ENCODE measurements around the gene MIGA2.

MIGA2 gene

DNA sequence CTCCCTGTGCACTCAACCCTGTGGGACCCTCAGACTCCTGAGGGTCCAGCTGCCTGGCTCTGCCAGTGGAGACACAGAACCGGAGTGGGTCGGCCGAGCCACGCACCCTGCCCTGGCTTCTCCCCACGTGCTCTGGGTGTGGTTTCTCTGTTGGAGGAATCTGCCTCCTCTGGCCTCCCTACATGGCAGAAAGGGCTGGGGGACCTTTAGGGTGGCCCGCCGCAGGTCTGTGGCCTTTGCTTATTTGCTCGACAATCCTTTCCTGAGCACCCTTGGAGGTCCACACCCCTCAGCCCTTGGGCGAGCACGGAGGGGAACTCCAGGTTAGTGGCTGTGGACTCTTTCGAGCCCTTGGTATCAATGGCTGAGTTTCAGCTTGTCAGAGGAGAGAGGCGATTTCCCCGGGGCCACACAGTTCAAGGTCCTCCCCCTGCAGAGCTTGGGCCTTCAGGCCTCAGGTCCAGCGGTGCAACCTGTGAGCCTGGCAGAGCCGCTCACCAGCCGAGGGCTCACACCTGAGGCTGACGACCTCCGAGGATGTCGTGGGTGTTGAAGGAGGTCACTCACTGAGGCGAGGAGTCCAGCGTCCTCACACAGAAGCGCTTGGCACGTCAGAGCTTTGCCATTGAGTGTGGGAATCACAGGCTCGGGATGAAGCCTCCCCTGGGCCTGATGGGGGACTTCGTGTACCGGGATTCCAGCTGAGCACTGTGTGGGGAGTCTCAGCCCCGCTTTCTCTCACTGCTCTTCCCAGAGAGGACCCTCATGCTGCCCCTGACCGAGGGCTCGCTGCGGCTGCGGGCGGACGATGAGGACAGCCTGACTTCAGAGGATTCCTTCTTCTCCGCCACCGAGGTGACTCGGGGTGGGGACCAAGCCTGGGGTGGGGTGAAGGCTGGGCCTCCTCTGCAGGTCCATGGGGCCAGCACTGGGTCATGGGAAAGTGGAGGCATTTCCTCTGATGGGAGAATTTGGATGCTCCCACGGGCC, 23.7 kb downstream of the MIGA2 start:
- no peak for TF ChIP-seq JUND (IDR thresholded peaks at IDR 0.05; ENCODE audit: low read depth)
- in situ Hi-C loops (cut with HindIII; ENCODE audit: low pct_unique_long_range_greater_than_20kb, low sequenced_read_pairs): no loop called here
- DNase-seq (ENCODE audit: low read depth in 1 of 2, low spot score in 1 of 2): no peak

DNA sequence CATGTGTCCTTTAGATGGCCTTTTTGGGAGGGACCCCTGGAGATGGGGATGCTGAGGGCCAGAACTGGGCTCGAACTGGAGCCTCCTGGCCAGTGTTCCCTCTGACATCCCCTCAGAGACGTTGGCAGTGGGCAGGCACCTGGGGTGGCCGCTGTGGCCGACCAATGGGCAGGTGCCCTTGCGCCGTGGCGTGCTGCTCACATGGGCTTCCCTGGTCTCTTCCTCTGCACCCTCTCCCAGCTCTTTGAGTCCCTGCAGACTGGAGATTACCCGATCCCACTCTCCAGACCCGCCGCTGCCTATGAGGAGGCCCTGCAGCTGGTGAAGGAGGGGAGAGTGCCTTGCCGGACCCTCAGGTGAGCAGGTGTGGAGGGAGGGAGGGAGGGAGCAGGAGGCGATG, 24.6 kb downstream of the MIGA2 start:
- no peak for DNase-seq (ENCODE audit: low read depth in 1 of 2, low spot score in 1 of 2)
- in situ Hi-C loops (cut with HindIII; ENCODE audit: low pct_unique_long_range_greater_than_20kb, low sequenced_read_pairs): no loop called here
- no peak for TF ChIP-seq JUND (IDR thresholded peaks at IDR 0.05; ENCODE audit: low read depth)

DNA sequence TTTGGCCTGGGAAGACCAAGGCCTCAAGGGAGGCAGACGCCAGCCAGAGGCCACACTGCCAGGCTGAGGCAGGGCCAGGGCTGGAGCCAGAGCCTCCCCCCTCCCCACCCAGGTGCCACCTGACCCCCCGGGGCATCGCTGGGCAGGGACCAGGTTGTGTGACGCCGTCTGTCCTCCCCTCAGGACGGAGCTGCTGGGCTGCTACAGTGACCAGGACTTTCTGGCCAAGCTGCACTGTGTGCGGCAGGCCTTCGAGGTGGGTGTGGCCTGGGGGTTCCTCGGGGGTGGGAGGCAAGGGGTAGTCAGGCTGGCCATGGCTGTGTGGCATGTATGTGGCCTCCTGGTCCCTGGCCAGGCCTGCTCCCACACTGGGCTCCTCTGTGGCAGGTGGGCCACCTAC, 26.6 kb downstream of the MIGA2 start:
- no peak for DNase-seq (ENCODE audit: low read depth in 1 of 2, low spot score in 1 of 2)
- in situ Hi-C loops (cut with HindIII; ENCODE audit: low pct_unique_long_range_greater_than_20kb, low sequenced_read_pairs): no loop called here
- TF ChIP-seq JUND (IDR thresholded peaks at IDR 0.05; ENCODE audit: low read depth): no peak

DNA sequence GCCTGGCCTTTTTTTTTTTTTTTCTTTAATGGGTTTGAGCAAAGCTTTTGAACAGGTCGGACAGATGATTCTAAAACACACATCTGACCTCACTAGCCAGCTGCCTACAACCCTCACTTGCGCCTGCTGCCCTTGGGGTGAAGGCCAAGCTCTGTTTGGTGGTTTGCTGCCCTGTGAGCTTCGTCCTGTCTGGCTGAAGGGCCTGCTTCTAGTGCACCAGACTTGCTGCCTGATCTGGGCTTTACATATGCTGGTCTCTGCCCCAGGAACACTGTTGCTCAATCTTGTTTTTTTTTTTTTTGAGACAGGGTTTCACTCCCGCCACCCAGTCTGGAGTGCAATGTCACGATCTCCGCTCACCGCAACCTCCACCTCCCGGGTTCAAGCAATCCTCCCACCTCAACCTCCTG, 28.1 kb downstream of the MIGA2 start:
- no peak for TF ChIP-seq JUND (IDR thresholded peaks at IDR 0.05; ENCODE audit: low read depth)
- in situ Hi-C loops (cut with HindIII; ENCODE audit: low pct_unique_long_range_greater_than_20kb, low sequenced_read_pairs): no loop called here
- DNase-seq (ENCODE audit: low read depth in 1 of 2, low spot score in 1 of 2): no peak

DNA sequence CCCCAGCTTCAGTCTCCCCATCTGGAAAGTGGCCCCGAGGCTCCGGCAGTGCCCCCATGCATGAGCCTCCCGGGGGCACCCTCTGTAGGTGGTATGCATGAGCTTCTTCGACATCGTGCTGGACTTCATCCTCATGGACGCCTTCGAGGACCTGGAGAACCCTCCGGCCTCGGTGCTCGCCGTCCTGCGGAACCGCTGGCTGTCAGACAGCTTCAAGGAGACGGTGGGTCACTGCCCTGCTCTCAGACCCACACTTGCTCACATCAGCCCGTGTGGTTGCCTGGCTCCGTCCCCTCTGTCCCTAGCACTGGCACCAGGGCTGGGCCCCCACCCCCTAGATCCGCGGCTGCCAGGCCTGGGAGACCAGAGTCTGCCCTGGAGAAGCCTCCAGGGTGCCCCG, 31.7 kb downstream of the MIGA2 start:
- no peak for TF ChIP-seq JUND (IDR thresholded peaks at IDR 0.05; ENCODE audit: low read depth)
- in situ Hi-C loops (cut with HindIII; ENCODE audit: low pct_unique_long_range_greater_than_20kb, low sequenced_read_pairs): no loop called here
- DNase-seq (ENCODE audit: low read depth in 1 of 2, low spot score in 1 of 2): no peak

- DNase-seq (ENCODE audit: low read depth in 1 of 2, low spot score in 1 of 2): no peak
- TF ChIP-seq JUND (IDR thresholded peaks at IDR 0.05; ENCODE audit: low read depth): no peak
- in situ Hi-C loops (cut with HindIII; ENCODE audit: low pct_unique_long_range_greater_than_20kb, low sequenced_read_pairs): no loop called here
These were observed 32.8 kb downstream of the MIGA2 start for GRCh38 chr9:129068990-129069861.

- in situ Hi-C loops (cut with HindIII; ENCODE audit: low pct_unique_long_range_greater_than_20kb, low sequenced_read_pairs): no loop called here
- no peak for DNase-seq (ENCODE audit: low read depth in 1 of 2, low spot score in 1 of 2)
- no peak for TF ChIP-seq JUND (IDR thresholded peaks at IDR 0.05; ENCODE audit: low read depth)
These were observed 33.6 kb downstream of the MIGA2 start for GRCh38 chr9:129069862-129070641.

DNA sequence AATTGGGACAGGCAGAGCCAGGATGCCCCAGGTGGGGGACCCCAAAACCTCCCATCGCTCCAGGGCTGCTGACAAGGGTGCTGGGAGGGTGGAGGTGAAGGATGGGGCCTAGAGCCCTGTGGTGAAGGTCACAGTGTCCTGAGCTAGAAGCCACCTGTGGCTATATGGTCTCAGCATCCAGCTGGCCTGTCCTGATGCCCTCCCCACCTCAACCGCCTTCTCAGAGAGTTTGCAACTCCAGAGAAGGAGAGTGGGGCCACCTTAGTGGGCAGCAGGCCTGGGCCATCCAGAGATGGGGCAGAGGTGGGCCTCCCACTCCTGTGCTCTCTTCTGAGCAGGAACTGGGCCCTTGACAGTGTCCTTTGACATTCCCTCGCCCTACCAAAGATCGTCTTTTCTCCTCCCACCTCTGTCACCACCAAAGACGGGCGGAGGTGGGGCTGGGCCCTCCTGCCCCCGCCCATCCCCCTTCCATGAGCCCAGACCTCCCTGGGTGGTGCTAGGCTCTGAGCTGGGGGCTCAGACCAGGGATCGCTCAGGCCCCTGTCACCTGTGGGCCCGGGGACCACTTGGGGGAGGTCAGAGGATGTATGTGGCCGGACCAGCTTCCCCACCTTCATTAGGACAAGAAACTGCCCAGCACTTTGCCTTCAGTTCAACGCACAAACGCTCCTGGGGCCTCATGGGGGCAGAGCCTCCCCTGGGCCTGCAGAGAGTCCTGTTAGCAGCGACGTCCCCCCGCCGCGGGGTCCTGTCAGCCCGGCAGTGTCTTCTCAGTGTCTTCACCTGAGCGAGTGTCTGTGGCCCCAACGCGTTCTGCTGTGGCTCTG, 34.5 kb downstream of the MIGA2 start:
- TF ChIP-seq JUND (IDR thresholded peaks at IDR 0.05; ENCODE audit: low read depth): no peak
- in situ Hi-C loops (cut with HindIII; ENCODE audit: low pct_unique_long_range_greater_than_20kb, low sequenced_read_pairs): no loop called here
- no peak for DNase-seq (ENCODE audit: low read depth in 1 of 2, low spot score in 1 of 2)

DNA sequence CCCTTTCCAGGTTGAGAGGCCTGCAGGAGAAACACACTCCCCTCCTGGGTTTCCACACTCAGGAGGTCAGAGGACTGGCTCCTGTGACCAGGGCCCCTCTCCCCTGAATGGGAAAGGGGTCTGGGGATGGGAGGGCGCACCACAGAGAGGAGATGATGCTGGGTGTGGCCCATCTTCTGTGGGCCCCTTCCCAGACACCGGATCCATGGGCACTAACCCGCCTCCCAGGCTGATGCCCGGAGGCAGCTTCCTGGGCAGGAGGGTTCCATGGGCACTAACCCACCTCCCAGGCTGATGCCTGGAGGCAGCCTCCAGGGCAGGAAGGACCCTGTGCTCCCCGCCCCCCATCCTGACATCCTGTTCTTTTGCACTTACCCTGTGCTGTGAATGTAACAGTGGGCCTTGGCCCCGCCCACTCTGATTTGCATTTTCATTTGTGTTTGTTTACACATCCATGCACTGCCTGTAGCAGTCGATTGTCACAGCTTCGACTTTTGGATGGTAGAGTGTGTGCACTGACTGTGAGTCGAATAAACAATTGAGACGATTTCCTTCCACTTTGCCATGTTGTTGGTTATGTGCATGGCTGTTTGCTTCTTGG, 35.2 kb downstream of the MIGA2 start:
- TF ChIP-seq JUND (IDR thresholded peaks at IDR 0.05; ENCODE audit: low read depth): no peak
- peak in 1 of 2 experiments; percentile 34 for DNase-seq (ENCODE audit: low read depth in 1 of 2, low spot score in 1 of 2)
- in situ Hi-C loops (cut with HindIII; ENCODE audit: low pct_unique_long_range_greater_than_20kb, low sequenced_read_pairs): no loop called here

DNA sequence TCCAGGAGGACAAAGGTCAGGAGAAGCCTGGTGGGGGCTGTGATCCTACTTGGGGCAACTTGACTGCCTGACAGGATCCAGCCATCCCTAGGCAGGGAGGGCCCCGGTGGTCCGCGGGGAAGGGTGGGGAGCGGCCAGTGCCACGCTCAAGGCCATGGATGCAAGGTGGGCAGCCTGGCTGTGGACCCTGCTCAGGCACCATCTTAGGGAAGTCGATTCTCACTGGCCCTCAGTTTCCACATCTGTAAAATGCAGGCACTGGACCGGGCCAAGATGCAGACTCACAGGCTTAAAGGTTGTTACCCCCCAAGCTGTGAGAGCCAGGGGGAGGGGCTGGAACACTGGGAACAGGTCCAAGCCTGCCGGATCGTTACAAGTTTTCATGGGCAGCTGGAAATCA, 35.7 kb downstream of the MIGA2 start:
- in situ Hi-C loops (cut with HindIII; ENCODE audit: low pct_unique_long_range_greater_than_20kb, low sequenced_read_pairs): no loop called here
- TF ChIP-seq JUND (IDR thresholded peaks at IDR 0.05; ENCODE audit: low read depth): no peak
- DNase-seq (ENCODE audit: low read depth in 1 of 2, low spot score in 1 of 2): no peak

DNA sequence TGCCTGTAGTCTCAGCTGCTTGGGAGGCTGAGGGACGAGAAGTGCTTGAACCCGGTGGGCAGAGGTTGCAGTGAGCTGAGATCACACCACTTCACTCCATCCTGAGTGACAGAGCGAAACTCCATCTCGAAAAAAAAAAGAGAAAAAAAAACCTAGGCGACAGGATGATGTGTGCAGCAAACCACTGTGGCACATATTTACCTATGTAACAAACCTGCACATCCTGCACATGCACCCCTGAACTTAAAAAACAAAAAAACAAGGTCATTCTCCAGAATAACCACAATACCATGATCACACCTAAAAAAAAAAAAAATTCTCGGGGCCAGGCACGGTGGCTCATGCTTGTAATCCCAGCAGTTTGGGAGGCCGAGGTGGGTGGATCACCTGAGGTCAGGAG, 37.0 kb downstream of the MIGA2 start:
- in situ Hi-C loops (cut with HindIII; ENCODE audit: low pct_unique_long_range_greater_than_20kb, low sequenced_read_pairs): no loop called here
- no peak for DNase-seq (ENCODE audit: low read depth in 1 of 2, low spot score in 1 of 2)
- TF ChIP-seq JUND (IDR thresholded peaks at IDR 0.05; ENCODE audit: low read depth): no peak

Data from T47D (cell line).